NT2/D1 (cell line): ENCODE results near the gene NTHL1.

Experiments
- SUZ12 ChIP-seq: IDR thresholded peaks from 2 replicates; pipeline ENCODE4 v1.6.1; 2011; ENCODE audit not compliant: insufficient read length, insufficient read depth; ENCODE audit errors: extremely low read depth
- YY1 ChIP-seq: IDR thresholded peaks from 2 replicates; pipeline ENCODE4 v1.6.1; 2011; ENCODE audit not compliant: insufficient read length, insufficient read depth
- ZNF274 ChIP-seq: IDR thresholded peaks from 2 replicates; pipeline ENCODE4 v1.6.1; 2011; ENCODE audit warnings: mild to moderate bottlenecking, low read depth, low read length

DNA sequence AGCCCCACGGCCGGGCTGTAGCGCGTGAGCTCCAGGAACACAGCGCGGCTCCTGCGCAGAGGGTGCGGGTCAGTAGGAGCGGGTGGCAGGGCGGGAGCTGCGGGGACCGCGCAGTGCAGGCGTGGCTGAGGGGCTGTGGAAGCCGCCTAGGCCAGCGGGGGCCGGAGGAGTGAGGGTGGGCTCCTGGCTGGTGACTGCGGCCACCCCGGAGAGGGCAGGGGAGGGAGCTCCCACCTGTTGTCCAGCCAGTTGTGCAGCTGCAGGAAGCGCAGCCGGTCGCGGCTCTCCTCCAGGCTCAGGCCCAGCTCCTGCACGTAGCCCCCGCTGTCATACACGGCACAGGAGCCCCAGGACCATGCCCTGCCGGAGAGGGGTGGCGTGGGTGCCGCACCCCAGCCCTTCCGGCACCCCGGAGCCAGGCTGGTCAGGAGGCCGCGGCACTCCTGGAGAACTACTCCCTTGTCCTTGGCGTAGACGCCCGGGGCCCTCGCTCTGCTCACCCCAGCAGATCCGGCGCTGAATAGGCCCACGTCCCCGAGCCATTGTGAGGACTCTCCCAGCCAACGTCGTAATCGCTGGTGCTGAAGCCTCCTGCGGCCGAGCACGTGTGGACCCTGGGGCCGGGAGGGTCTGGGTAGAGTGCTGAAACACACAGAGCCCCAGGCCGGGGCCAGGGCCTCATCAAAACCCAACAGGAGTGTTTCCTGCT lies 44.1 kb upstream of the NTHL1 start:
- TF ChIP-seq ZNF274 (no peak), YY1 (no peak), SUZ12 (no peak)
